GM19023 (cell line): ENCODE data around the gene DAPK1.
"Not testable (repeated sequence)": the region's sequence is repeated elsewhere in the genome, so short reads cannot be mapped to it uniquely, and the experiment has no call there.

Experiments
- ATAC-seq: cut with Tn5 transposase; IDR thresholded peaks from one replicate; pipeline ENCODE4 v1.9.1; 2021; ENCODE audit warnings: mild to moderate bottlenecking, moderate library complexity; ENCODE audit not compliant: unreplicated experiment

The DAPK1 gene

GRCh38 chr9:87725356-87725899 lies 227.8 kb downstream of the DAPK1 start:
- ATAC-seq = no peak

DNA sequence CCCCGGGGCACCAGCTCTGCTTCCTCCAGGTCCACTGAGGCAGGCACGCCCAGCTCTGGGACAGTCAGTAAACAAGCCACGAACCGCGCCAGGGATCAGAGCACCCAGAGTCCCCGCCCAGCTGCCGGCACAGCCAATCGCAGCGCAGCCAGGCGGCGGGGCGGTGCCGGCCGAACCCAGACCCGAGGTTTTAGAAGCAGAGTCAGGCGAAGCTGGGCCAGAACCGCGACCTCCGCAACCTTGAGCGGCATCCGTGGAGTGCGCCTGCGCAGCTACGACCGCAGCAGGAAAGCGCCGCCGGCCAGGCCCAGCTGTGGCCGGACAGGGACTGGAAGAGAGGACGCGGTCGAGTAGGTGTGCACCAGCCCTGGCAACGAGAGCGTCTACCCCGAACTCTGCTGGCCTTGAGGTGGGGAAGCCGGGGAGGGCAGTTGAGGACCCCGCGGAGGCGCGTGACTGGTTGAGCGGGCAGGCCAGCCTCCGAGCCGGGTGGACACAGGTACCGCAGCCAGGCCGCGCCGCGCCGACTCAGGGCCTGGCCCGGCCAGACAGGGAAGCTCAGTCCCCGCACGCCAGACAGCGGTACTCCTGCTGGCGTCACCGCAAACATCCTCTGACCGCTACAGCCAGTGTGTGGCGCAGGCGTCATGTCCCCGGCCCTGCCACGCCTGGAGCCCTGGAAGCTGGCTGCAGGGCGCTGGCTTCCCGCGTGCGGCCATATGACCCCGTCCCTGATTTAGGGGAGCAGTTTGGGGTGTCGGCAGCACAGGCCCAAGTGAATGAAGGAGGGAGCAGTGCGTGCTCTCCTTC lies 228.4 kb downstream of the DAPK1 start, which contains the start of gene CTSL:
Gene CTSL (plus strand): TSS at position 220 of the 810 bp plus-strand sequence. CDS start 1,485 bp downstream, outside the sequence.
- ATAC-seq = no peak

DNA sequence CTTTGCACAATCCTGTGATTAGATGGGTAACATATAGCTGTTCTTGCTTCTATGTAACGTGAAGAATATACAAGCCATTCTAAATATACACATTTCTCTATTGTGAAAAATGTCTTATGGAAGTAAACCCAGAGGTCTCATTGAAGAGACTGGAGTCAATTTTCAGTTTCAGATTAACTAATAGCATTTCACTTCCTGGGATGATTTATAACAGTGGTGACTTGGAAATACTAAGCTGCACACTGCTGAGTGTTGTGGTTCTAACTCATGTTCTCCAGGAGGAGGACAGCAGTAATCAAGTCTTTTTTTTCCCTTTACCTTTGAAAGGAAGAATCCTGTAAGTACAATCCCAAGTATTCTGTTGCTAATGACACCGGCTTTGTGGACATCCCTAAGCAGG lies 231.6 kb downstream of the DAPK1 start:
- no peak for ATAC-seq

DNA sequence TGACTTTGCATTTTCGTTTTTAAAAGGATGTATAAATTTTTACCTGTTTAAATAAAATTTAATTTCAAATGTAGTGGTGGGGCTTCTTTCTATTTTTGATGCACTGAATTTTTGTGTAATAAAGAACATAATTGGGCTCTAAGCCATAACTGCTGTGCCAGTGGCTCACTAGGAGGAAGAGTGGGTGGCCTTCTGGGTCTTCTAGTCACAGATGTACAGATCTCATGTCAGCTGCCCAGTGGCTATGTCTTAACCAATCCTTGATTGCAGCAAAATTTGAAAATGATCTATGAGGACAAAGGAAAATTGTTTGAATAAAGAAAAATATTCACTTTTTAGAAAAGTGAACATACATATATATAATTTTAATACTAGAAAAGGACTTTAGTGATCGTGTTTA lies 233.7 kb downstream of the DAPK1 start:
- no peak for ATAC-seq

GRCh38 chr9:87732344-87732743 lies 234.7 kb downstream of the DAPK1 start:
- no peak for ATAC-seq

- ATAC-seq = no peak
Measured at GRCh38 chr9:87732756-87733155, 235.1 kb downstream of the DAPK1 start.

DNA sequence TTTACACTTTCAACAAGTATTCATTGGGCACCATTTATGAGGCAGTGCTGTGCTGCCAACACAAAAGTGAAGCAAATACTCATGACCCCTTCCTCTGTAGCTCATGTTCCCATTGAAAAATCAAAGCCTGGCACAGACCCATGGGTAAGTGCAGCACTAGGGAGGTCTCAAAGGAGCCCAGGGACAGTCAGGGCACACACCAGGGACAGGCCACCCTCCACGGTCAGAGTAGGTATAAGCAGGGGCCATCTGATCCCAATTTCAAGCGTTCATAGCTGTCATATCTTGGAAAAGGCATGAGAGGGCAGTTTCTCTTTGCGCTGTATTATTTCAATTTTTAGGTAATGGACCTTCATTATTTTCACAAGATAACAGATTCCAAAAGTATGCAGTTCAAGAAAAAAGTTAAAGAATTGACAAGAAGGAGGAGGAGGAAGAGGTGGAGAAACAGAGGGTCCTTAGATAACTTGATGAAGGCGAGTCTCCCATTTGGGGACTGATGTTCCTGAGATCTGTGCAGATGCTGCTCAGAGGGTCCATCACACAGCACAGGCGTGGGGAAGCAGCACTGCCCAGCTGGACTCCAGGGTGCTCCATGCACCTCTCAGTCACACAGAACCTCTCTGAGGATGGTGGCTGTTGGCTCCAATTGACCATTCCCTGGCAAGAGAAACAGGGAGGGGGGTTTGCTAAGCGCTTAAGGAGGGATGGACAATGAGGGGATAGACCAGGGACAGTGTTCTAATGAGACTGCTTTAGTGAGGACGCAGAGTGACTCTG lies 235.8 kb downstream of the DAPK1 start:
- ATAC-seq = no peak

DNA sequence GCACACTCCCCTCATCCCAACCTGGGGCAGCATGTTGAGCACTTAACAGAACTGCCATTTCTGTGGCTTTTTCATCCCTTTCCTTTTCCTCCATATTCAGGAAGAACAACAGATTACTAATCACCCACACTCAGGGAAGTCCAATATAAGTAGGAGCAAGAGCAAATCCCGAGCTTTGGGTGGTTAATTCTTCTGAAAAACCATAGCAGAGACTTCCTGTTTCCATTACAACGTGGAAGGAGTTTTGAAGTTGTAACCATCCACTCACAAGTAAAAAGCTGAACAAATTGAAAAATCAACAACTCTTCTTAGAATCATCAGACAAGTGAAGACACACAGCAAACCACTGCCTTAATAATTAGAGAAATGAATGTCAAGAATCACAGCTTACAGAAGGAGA lies 236.4 kb downstream of the DAPK1 start:
- ATAC-seq = no peak

DNA sequence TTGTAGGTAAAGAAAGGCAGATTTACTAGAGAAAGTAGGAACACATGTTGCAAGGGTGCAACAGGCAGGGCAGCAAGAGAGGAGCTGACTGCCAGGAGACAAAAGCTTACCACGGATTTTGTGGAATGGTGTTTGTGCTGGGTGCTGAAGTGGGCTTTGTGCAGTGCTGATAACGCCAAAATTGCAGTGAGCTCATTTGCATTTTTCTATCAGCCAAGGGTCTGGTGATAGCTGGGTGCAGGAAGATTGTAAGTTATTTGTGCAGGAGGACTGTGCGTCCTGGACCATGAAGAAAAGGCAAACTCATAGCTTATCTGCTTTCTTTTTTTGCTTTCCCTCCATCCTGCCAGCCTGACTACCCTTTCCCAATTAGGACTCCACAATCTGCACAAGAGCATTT lies 241.9 kb downstream of the DAPK1 start:
- no peak for ATAC-seq

- no peak for ATAC-seq
Measured at GRCh38 chr9:87740209-87740608, 242.5 kb downstream of the DAPK1 start.

DNA sequence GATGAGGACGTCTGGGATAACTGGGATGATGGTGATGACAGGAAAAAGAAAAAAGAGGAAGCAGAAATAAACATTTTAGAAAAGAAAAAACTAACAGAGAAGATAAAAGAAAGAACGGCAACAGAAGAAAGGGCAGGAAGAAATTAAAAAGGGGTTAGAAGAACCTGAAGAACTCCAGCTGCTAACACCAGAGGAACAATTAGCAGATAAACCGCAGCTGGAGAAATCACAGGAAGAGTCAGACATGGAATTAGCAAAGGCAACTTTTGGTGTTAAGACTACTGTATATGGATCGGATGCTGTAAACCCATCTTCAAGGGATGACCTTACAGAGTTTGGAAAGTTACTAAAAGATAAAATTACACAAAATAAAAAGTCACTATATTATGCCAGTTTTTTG lies 243.7 kb downstream of the DAPK1 start:
- ATAC-seq = no peak

DNA sequence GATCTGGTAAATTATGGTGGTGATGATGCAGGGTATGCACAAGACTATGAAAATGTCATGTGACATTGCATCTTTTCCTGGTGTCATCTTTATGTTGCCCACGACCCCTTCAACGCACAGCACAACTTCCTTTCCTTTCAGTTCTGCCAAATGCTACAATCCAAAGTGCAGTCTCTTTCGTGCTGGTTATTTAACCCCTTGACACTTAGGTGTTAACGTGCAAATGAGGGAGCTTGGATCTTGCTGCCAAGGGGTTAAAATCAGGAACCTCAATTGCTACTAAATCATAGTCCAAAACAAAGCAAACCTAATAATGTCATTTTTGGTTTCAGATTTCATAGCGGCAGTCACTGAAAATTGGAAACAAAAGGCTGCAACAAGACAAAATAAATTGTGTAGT lies 244.2 kb downstream of the DAPK1 start:
- ATAC-seq = no peak

GRCh38 chr9:87742813-87743428 lies 245.3 kb downstream of the DAPK1 start:
- ATAC-seq = no peak

- not testable (repeated sequence) for ATAC-seq
Measured at GRCh38 chr9:87744247-87744646, 246.6 kb downstream of the DAPK1 start.

DNA sequence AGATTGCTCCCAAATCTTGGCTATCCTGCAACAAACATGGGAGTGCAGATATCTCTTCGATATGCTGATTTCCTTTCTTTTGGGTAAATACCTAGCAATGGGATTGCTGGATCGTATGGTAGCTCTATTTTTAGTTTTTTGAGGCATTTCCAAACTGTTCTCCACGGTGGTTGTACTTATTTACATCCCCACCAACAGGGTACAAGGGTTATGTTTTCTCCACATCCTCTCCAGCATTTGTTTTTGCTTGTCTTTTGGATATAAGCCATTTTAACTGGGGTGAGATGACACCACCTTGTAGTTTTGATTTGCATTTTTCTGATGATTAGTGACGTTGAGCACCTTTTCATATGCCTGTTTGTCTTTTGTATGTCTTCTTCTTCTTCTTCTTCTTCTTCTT lies 248.5 kb downstream of the DAPK1 start:
- no peak for ATAC-seq

DNA sequence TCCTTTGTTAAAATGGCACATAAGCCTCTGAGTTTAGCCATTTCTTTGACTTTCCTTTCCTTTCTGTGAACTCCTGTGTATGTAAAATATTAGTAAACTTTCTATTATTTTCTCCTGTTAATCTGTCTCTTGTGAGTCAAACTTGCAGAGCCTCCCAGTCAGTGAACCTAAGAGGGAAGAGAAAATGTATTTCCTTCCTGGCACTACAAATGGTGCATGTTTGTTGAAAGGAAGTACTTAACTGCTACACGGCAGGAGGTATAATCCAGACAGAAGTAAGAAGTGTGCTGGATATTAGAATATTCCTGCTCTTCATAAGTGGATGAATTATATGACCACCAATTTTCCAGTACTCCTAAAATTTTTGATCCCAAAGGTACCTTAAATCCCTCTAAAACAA lies 251.2 kb downstream of the DAPK1 start:
- ATAC-seq = no peak

GRCh38 chr9:87749335-87750035 lies 251.8 kb downstream of the DAPK1 start:
- no peak for ATAC-seq

- no peak for ATAC-seq
Measured at GRCh38 chr9:87750726-87751125, 253.1 kb downstream of the DAPK1 start.

- no peak for ATAC-seq
Measured at GRCh38 chr9:87751423-87751822, 253.8 kb downstream of the DAPK1 start.

DNA sequence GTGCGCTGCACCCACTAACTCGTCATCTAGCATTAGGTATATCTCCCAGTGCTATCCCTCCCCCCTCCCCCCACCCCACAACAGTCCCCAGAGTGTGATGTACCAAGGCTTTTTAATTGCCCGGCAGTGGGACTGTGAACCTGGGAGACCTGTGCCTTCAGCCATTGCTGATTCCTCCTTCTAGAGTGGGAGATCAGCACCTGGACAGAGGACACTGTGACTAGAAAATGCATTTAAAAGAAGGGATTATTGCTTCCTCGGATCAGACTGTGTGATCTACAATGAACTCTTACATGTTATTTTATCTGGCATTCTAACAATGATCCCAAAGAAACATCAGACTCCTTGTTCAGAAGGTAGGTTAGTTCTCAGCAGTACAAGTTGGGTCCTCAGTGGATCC lies 254.2 kb downstream of the DAPK1 start:
- ATAC-seq = no peak

DNA sequence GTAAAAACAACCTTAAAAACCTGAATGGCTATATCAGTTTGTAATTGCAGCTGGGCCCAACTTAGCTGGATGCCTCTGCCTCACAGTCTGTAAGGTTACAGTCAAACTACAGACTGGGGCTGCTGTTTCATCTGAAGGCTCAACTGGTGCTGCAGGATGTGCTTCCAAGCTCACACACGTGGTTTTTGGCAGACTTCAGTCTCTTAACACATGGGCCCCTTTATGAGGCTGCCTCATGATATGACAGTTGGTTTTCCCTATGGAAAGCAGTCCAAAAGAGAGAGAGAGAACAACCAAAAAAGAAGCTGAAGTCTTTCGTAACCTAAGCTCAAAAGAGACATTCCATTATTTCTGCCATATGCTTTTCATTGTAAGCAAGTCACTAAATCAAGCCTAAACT lies 255.6 kb downstream of the DAPK1 start:
- ATAC-seq = no peak
